ENCODE results near the gene SRSF1. TPM values are rescaled to one million over a fixed set of nuclear protein-coding genes. Genes with fewer than 3 reads are reported as not detected.
A peak's percentile ranks its signal among the peaks of the same experiment; 100 is the strongest.
"Not testable (repeated sequence)": the region's sequence is repeated elsewhere in the genome, so short reads cannot be mapped to it uniquely, and the experiment has no call there.

Gene SRSF1
- total and polyA plus RNA-seq, 7 donors = 90.6 to 214 (median 138) TPM

DNA sequence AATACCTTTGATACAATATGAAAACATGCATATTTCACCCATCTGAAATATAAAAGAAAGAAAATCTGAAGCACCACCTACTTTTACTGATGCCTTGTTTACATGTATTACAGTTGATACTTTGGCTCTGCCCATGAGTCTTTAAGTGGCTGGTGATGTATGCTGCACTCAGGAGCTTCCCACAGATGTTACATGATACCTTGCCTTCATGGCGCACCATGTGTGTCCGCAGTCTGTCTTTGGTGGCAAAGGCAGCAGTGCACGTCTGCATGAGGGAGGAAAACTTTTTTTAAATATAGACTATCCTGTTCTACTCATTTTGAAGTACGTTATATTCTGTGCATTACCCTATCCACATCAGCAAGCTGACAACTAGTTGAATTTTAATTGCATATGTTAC is 26.5 kb downstream of the SRSF1 start:
- 83 to 90% methylated on average over 4 of the region's 4 CpGs for WGBS, 2 donors
- Histone ChIP-seq H3K27ac (no peak overlapping the region), H3K4me3 (no peak overlapping the region), H3K36me3 (peaks cover 8 to 75% (median 36%) of the 10 kb centered on the region in 4 donors), H3K4me1 (peaks cover 0 to 76% (median 62%) of the 10 kb centered on the region in 4 donors), H3K27me3 (no peaks in the 10 kb centered on the region), H3K9me3 (no peaks in the 10 kb centered on the region)
- TF ChIP-seq POLR2A (IDR thresholded peaks at IDR 0.05) (no peak), EP300 (IDR thresholded peaks at IDR 0.05) (no peak), POLR2AphosphoS5 (IDR thresholded peaks at IDR 0.05) (no peak)
- TF ChIP-seq, protein P1, sequence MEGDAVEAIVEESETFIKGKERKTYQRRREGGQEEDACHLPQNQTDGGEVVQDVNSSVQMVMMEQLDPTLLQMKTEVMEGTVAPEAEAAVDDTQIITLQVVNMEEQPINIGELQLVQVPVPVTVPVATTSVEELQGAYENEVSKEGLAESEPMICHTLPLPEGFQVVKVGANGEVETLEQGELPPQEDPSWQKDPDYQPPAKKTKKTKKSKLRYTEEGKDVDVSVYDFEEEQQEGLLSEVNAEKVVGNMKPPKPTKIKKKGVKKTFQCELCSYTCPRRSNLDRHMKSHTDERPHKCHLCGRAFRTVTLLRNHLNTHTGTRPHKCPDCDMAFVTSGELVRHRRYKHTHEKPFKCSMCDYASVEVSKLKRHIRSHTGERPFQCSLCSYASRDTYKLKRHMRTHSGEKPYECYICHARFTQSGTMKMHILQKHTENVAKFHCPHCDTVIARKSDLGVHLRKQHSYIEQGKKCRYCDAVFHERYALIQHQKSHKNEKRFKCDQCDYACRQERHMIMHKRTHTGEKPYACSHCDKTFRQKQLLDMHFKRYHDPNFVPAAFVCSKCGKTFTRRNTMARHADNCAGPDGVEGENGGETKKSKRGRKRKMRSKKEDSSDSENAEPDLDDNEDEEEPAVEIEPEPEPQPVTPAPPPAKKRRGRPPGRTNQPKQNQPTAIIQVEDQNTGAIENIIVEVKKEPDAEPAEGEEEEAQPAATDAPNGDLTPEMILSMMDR (IDR thresholded peaks at IDR 0.05) = no peak
- DNase-seq = no peak
- intact Hi-C loops (cut with DNase I) = no loop called here

DNA sequence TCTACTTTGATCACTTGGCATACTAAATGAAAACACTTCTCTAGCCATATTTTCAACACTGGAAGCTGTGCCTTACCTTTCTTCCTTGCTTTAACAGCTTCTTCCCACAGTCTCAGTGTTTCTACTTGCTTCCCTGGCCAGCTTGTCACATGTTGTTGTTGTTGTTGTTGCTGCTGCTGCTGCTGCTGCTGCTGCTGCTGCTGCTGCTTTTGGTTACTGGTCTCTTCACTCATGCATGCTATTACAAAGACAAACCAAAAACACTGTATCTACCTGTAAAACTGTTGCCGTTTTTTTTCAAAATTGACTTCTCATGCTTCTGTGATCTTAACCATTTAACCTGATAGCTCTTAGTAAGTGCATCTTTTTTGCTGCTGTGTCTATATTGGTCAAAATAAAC is 28.0 kb downstream of the SRSF1 start:
- intact Hi-C loops (cut with DNase I) = no loop called here
- Histone ChIP-seq H3K36me3 (peaks cover 12 to 89% (median 41%) of the 10 kb centered on the region in 4 donors), H3K4me1 (peaks cover 0 to 70% (median 59%) of the 10 kb centered on the region in 4 donors), H3K4me3 (no peak overlapping the region), H3K9me3 (no peaks in the 10 kb centered on the region), H3K27ac (peak overlapping the region in 1 of 4 donors; percentile 12), H3K27me3 (no peaks in the 10 kb centered on the region)
- WGBS, 2 donors = 73 to 84% methylated on average over 1 of the region's 1 CpG
- TF ChIP-seq POLR2A (IDR thresholded peaks at IDR 0.05) (no peak), EP300 (IDR thresholded peaks at IDR 0.05) (no peak), POLR2AphosphoS5 (IDR thresholded peaks at IDR 0.05) (no peak)
- TF ChIP-seq, protein P1 (IDR thresholded peaks at IDR 0.05) = no peak
- no peak for DNase-seq

DNA sequence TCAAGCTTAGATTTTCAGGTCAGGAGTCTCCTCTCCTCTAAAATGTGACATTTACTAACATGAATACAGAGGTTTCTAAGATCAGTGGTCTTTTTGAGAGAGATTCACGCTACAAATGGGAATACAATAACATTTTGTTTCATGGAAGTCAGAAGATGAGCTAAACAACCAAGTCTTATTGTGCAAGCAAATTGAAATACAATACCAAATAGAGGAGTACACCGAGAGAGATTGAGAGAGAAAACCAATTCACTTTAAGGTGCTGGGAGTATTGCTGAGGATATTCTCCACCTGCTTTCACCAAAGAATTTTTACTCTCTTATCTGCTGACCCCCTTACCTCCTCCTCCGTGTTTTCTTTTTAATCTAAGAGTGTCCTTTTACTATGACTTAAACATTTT is 30.5 kb downstream of the SRSF1 start:
- no peak for TF ChIP-seq POLR2AphosphoS5 (IDR thresholded peaks at IDR 0.05)
- TF ChIP-seq POLR2A (IDR thresholded peaks at IDR 0.05) = no peak
- no peak for TF ChIP-seq EP300 (IDR thresholded peaks at IDR 0.05)
- TF ChIP-seq, protein P1 (IDR thresholded peaks at IDR 0.05) = no peak
- Histone ChIP-seq H3K27me3 (no peaks in the 10 kb centered on the region), H3K4me3 (no peak overlapping the region), H3K27ac (peak overlapping the region in 2 of 4 donors; percentile 53 to 63), H3K4me1 (peaks cover 0 to 49% (median 35%) of the 10 kb centered on the region in 4 donors), H3K9me3 (no peaks in the 10 kb centered on the region), H3K36me3 (peaks cover 12 to 98% (median 55%) of the 10 kb centered on the region in 4 donors)
- DNase-seq = no peak
- 93 to 95% methylated on average over 3 of the region's 3 CpGs for WGBS, 2 donors
- intact Hi-C loops (cut with DNase I) = no loop called here

DNA sequence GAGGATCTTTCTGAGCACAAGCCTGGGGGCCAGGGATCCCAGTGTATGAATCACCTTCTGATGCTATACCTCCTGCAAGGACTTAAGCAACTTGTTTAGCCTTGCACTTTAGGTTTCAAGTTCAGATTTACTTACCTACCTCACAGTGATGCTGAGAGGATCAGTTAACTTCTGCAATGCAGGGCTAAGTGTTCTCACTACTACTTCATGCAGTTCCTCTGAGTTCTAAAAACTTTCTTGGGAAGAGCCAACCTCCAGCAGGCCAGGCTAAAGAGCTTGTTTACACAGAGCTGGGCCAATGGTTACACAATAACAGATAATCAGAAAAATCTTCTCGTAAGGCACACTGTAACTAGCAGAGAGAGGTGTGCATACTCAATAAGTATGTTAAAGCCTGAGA is 32.0 kb downstream of the SRSF1 start:
- Histone ChIP-seq H3K9me3 (no peaks in the 10 kb centered on the region), H3K36me3 (peaks cover 12 to 92% (median 55%) of the 10 kb centered on the region in 4 donors), H3K4me3 (no peak overlapping the region), H3K27ac (peak overlapping the region; percentile 21 to 63 (median 52)), H3K27me3 (no peaks in the 10 kb centered on the region), H3K4me1 (peaks cover 0 to 33% (median 28%) of the 10 kb centered on the region in 4 donors)
- intact Hi-C loops (cut with DNase I) = no loop called here
- DNase-seq = no peak
- 18 to 60% methylated on average over 1 of the region's 1 CpG for WGBS, 2 donors
- TF ChIP-seq EP300 (IDR thresholded peaks at IDR 0.05) = no peak
- no peak for TF ChIP-seq POLR2A (IDR thresholded peaks at IDR 0.05)
- TF ChIP-seq, protein P1 (IDR thresholded peaks at IDR 0.05) = no peak
- TF ChIP-seq POLR2AphosphoS5 (IDR thresholded peaks at IDR 0.05) = no peak

DNA sequence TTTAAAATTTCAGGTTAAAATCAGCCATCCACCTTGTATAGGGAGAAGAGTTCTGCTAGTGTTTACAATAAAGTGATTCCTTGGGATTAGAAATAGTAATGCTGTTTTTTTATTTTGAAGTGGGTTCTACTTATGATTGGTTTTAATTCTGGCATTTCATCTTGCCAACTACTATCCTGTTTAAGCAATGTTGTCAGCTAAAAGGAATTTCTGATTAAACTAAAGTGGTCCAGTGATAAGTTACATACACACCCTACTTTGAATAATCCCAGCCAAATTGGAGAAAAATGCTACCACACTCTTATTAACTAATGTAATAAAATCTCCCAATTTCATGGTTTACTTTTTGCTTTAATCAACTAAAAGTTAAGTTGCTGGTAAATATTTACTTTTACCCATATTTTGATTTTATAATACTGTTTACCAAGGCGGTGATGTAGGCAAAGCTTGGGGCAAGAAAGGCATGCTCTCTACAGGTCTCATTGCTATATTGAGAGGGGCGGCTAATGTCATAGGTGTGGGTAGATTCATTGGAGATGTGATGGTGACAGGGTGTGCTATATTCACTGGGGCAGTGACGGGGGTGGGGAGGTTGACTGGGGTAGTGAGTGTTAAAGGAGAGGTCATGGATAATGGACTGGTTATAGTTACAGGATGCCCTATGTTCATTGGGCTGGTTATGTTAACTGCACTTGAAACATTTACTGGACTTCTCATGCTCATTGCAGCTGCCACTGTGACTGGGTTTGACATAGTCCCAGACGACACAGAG is 32.8 kb downstream of the SRSF1 start:
- intact Hi-C loops (cut with DNase I); DNase-seq; H3K9me3 ChIP-seq; H3K4me3 ChIP-seq; H3K27me3 ChIP-seq: not testable (repeated sequence)
- WGBS, 2 donors = 82 to 88% methylated on average over 4 of the region's 4 CpGs
- H3K27ac ChIP-seq = peak overlapping the region; percentile 21 to 63 (median 52)
- H3K4me1 ChIP-seq = peaks cover 0 to 31% (median 28%) of the 10 kb centered on the region in 4 donors
- H3K36me3 ChIP-seq = peaks cover 10 to 84% (median 49%) of the 10 kb centered on the region in 4 donors

Data from sigmoid colon (tissue), 7 donors.